Heart left ventricle (tissue), 16 donors: Measurements from ENCODE around the gene TOB1. TPM values are rescaled to one million over a fixed set of nuclear protein-coding genes. Genes with fewer than 3 reads are reported as not detected.

Source experiments
- ATAC-seq, 4 donors: fragments of 200-7000 bp; cut with Tn5 transposase; one replicate each; pipeline ENCODE4 v1.9.1; 2020 to 2022; ENCODE audit warnings: moderate library complexity in 4 of 4, mild to moderate bottlenecking in 3 of 4, moderate number of reproducible peaks in 1 of 4
- DNase-seq, 5 donors: peaks; one replicate each; pipeline ENCODE4 v3.0.0-alpha.2; 2020
- H3K27ac ChIP-seq, 12 donors: fragments of 200-600 bp; sonication (generic) in 4 of 12; one replicate each; pipeline versions ENCODE4 v1.5.0 to v1.8.0; 2016 to 2022; ENCODE audit warnings: mild to moderate bottlenecking in 2 of 12
- H3K27me3 ChIP-seq, 9 donors: fragments of 200-600 bp; sonication (generic) in 2 of 9; one replicate each; pipeline versions ENCODE4 v1.5.1 to v1.8.0; 2016 to 2022; ENCODE audit warnings: mild to moderate bottlenecking in 3 of 9
- H3K36me3 ChIP-seq, 9 donors: fragments of 200-600 bp; sonication (generic) in 2 of 9; one replicate each; pipeline versions ENCODE4 v1.5.0 to v1.8.0; 2018 to 2022; ENCODE audit warnings: mild to moderate bottlenecking in 2 of 9
- H3K4me1 ChIP-seq, 12 donors: fragments of 200-600 bp; sonication (generic) in 4 of 12; one replicate each; pipeline versions ENCODE4 v1.5.0 to v1.8.0; 2016 to 2022; ENCODE audit warnings: mild to moderate bottlenecking in 3 of 12
- H3K4me3 ChIP-seq, 12 donors: fragments of 200-600 bp; sonication (generic) in 4 of 12; one replicate each; pipeline versions ENCODE4 v1.5.0 to v1.8.0; 2017 to 2022; ENCODE audit warnings: mild to moderate bottlenecking in 9 of 12, moderate library complexity in 4 of 12
- H3K9me3 ChIP-seq, 12 donors: fragments of 200-600 bp; sonication (generic) in 4 of 12; one replicate each; pipeline versions ENCODE4 v1.5.0 to v1.8.0; 2016 to 2022; ENCODE audit warnings: mild to moderate bottlenecking in 1 of 12
- CTCF ChIP-seq, 12 donors: fragments of 200-600 bp; sonication (generic) in 4 of 12; IDR thresholded peaks; one replicate each; pipeline versions ENCODE4 v1.5.0 to v1.8.0; 2018 to 2022; ENCODE audit warnings: antibody characterized with exemption in 12 of 12, mild to moderate bottlenecking in 5 of 12
- POLR2A ChIP-seq, 2 donors: fragments of 450-650 bp; IDR thresholded peaks; one replicate each; pipeline ENCODE4 v1.6.1; 2017; ENCODE audit warnings: antibody characterized with exemption in 2 of 2, mild to moderate bottlenecking in 2 of 2, moderate library complexity in 2 of 2
- WGBS, 4 donors: extraction: QIAGEN DNeasy Blood & Tissue Kit in 2 of 4; methylation state at CpG; one replicate each; pipeline versions ENCODE4 v1.1.5 to v1.1.7; 2013 to 2018; 5-methylcytosine and 5-hydroxymethylcytosine counted together
- intact Hi-C, 10 donors: fragments of 100-400 bp; cut with DNase I; formaldehyde crosslinking; loops; one replicate each; pipeline versions ENCODE4 v1.11.1 to v1.14.2; 2022
- polyA plus RNA-seq, 2 donors: library from polyadenylated mRNA; stranded (reverse); fragments of 200-250 nt; gene quantifications; one replicate each; pipeline ENCODE4 v1.2.3, GENCODE V29; 2013
- total RNA-seq, 9 donors: library from RNA; depleted of rRNA in 2 of 9; stranded (reverse); fragments of >200 nt in 2 of 9; fragmentation: NEBNext Ultra II Directional in 3 of 9; extraction: Animal tissue kit (Norgen Biotek cat#: 25700) in 3 of 9; gene quantifications; one replicate each; pipeline versions ENCODE4 v1.1.0 to v1.2.4, GENCODE V29; 2016 to 2023
- donor health status: ischemic (EF 13 %, LVEDD 7.1; RV severe dilation, severe dysfunction).
- donor health status: healthy with polysubstance abuse.
- donor health status: DM: no; HTN: yes; CAD: no.
- donor health status: DM: no; HTN: no; CAD: no.
- donor health status: ischemic (EF 25% LVEDD 6.9; RV normal size, moderate dysfunction).
- donor health status: ischemic (EF 25% LVEDD 5.7; RV mildly dilated, moderate dysfunction).
- donor health status: healthy.
- donor health status: DM: yes; HTN: yes; CAD: no.
- donor health status: ischemic (EF 35%, LVEDD 5.7; RV mildly dilated, moderate dysfunction).
- donor health status: nonischemic (EF 11% LVEDD 7.7; RV severe dilation, severe dysfunction).
- donor health status: DM: yes; HTN: yes; CAD: no.
- donor health status: PGD.
- donor health status: ischemic (EF 29% LVEDD 5.4; RV normal size, mild dysfunction).
- donor health status: nonischemic (EF 23%, LVEDD 6.1; RV moderate dilation, normal function).

Gene TOB1
- total and polyA plus RNA-seq, 11 donors: 22.2 to 136 (median 68.1) TPM

DNA sequence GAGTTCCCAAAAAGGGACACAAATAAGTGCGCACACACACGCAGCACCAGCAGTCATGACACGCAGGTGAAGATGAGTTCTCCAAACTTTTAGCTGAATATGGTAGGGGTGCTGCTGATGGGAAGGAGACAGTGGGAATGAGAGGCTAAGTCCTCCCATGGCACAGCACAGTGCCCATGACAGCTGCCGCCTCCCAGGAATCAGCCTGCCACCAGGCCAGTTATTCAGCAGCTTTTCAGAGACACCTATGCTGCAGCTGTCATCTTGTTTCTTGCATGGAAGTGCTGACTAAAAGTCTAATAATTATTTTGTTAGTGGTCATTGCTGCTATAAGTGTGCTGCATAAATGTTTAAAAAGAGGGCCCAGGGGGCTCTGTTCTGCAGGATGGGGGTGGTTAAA, 18.6 kb downstream of the TOB1 start:
- 90 to 94% (median 92%) methylated on average over 4 of the region's 4 CpGs for WGBS, 4 donors
- DNase-seq: no peak
- no peaks in the 10 kb centered on the region for H3K36me3 ChIP-seq
- intact Hi-C loops: loop anchor here in 2 of 10 donors (10.0 kb wide), 2 partner anchors 143 to 303 kb away; partner anchors contain the start of genes ANKRD40 (in 1 of the 2) and SPATA20 (in 1 of the 2)
- no peak overlapping the region for H3K4me3 ChIP-seq
- peak overlapping the region in 2 of 12 donors; percentile 29 to 47 for H3K27ac ChIP-seq
- H3K27me3 ChIP-seq: no peaks in the 10 kb centered on the region
- ATAC-seq: no peak
- H3K4me1 ChIP-seq: peaks cover 0 to 38% (median 8%) of the 10 kb centered on the region in 12 donors
- no peaks in the 10 kb centered on the region for H3K9me3 ChIP-seq
- no peak for TF ChIP-seq CTCF (IDR thresholded peaks at IDR 0.05)
- no peak for TF ChIP-seq POLR2A (IDR thresholded peaks at IDR 0.05)

DNA sequence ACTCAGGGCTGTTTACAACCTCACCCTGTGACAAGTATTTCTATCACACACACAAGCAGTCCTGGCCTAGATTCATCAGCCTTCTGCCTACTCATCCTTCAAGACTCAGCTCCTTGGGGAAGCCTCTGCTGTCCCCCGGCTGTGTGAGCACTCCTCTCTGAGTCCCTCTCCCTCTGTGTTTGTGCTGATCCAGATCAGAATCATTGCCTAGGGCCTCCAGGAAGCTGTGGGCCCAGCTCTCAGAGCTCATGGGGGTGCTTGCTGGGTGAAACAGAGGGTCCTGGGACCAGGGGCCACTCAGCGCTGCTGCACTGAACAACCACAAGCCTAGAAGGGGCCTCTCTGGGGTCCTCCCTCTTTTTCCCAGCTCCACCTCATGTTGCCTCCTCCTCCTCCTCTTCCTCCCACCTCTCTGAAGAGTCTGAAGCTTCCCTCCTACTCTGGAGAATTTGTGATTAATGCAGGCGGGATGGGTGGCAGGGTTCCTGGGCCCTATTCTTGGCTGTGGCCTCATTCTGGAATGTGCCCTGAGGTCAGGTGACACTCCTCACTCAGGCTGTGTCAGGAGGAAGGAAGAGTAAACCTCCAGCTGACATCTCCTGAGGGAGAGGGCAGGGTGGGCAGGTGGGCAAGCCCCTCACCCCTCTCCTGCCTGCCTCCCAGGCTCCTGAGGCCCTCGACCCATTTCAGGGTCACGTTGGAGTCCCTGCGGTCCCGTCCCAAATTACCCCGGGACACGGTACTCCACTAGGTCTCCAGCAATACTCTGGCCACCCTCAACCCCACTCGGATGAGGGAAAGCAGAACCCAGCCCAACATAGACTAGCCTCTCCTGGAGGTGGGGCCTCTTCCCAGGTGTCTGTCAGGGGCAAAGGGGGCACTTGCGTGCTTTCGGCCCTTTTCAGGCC, 20.7 kb downstream of the TOB1 start:
- no peak overlapping the region for H3K4me3 ChIP-seq
- 53 to 72% (median 71%) methylated on average over 7 to 12 of the region's 12 CpGs for WGBS, 4 donors
- TF ChIP-seq CTCF (IDR thresholded peaks at IDR 0.05): no peak
- no peak for TF ChIP-seq POLR2A (IDR thresholded peaks at IDR 0.05)
- intact Hi-C loops: loop anchor here in 2 of 10 donors (10.0 kb wide), 2 partner anchors 141 to 301 kb away; partner anchors contain the start of genes ANKRD40 (in 1 of the 2) and SPATA20 (in 1 of the 2)
- no peaks in the 10 kb centered on the region for H3K27me3 ChIP-seq
- DNase-seq (peak in 4 of 5 donors; percentile 50 to 73 (median 58)), ATAC-seq (peak; percentile 61 to 81 (median 72))
- peaks cover 0 to 20% (median 5%) of the 10 kb centered on the region in 12 donors for H3K4me1 ChIP-seq
- no peaks in the 10 kb centered on the region for H3K9me3 ChIP-seq
- H3K36me3 ChIP-seq: no peaks in the 10 kb centered on the region
- peak overlapping the region; percentile 24 to 95 (median 80) for H3K27ac ChIP-seq

GRCh38 chr17:50844117-50844700, 21.9 kb downstream of the TOB1 start:
- no peaks in the 10 kb centered on the region for H3K9me3 ChIP-seq
- H3K27ac ChIP-seq: peak overlapping the region in 5 of 12 donors; percentile 80 to 95 (median 81)
- intact Hi-C loops: loop anchor here in 6 of 10 donors (5.0 to 10.0 kb wide), 4 partner anchors 139 to 362 kb away; partner anchors contain the start of genes SPATA20 (in 4 of the 6) and ANKRD40 (in 1 of the 6)
- no peaks in the 10 kb centered on the region for H3K27me3 ChIP-seq
- no peak for TF ChIP-seq POLR2A (IDR thresholded peaks at IDR 0.05)
- no peak for TF ChIP-seq CTCF (IDR thresholded peaks at IDR 0.05)
- peaks cover 0 to 20% (median 5%) of the 10 kb centered on the region in 12 donors for H3K4me1 ChIP-seq
- no peaks in the 10 kb centered on the region for H3K36me3 ChIP-seq
- H3K4me3 ChIP-seq: no peak overlapping the region
- no peak for ATAC-seq
- no peak for DNase-seq
- 81 to 89% (median 88%) methylated on average over 11 to 14 of the region's 14 CpGs for WGBS, 4 donors
